Measurements from ENCODE around the gene KCTD14. TPM values are rescaled to one million over a fixed set of nuclear protein-coding genes. Genes with fewer than 3 reads are reported as not detected.

The KCTD14 gene
- 2.3 and 2.5 TPM in 2 replicates for total RNA-seq

GRCh38 chr11:78022397-78023396 is at the start of gene KCTD14:
KCTD14 (minus strand) TSS chr11:78023276; CDS start chr11:78023249, 27 bp downstream.

GRCh38 chr11:78063440-78064181 is 40.5 kb upstream of the KCTD14 start, which contains the start of gene THRSP:
THRSP (plus strand) TSS chr11:78063861; CDS start chr11:78063882, 21 bp downstream.

GRCh38 chr11:77994434-77995362 is 28.4 kb downstream of the KCTD14 start, which contains the start of gene INTS4:
INTS4 (minus strand) TSS chr11:77994668; CDS start chr11:77994643, 25 bp downstream.

Other genes with a start within 250 kb of the KCTD14 start
- 13.0 and 19.9 TPM in 2 replicates for gene RSF1, start 202.6 kb downstream of the KCTD14 start, total RNA-seq
- 30.1 and 42.0 TPM in 2 replicates for gene AAMDC, start 202.1 kb downstream of the KCTD14 start, total RNA-seq
- 10.7 and 23.1 TPM in 2 replicates for gene INTS4, start 28.6 kb downstream of the KCTD14 start, total RNA-seq
- gene THRSP, start 40.6 kb upstream of the KCTD14 start, total RNA-seq = not detected in 2 replicates
- gene NDUFC2, start 56.6 kb upstream of the KCTD14 start, total RNA-seq = 89.7 and 123 TPM in 2 replicates
- gene ALG8, start 116.3 kb upstream of the KCTD14 start, total RNA-seq = 31.1 and 32.9 TPM in 2 replicates
- gene KCTD21, start 165.3 kb upstream of the KCTD14 start, total RNA-seq = 12.3 and 25.1 TPM in 2 replicates
- gene USP35, start 165.6 kb upstream of the KCTD14 start, total RNA-seq = 5.2 and 6.2 TPM in 2 replicates